NCI-H2107 treated with DMSO at 0.1 percent for 48 hours (cell line): ENCODE results near the gene SPOCD1.

Source experiments
- DNase-seq: peaks from one replicate; lab custom pipeline; 2025; ENCODE audit not compliant: unreplicated experiment; lab: John Stamatoyannopoulos, UW

Gene SPOCD1

DNA sequence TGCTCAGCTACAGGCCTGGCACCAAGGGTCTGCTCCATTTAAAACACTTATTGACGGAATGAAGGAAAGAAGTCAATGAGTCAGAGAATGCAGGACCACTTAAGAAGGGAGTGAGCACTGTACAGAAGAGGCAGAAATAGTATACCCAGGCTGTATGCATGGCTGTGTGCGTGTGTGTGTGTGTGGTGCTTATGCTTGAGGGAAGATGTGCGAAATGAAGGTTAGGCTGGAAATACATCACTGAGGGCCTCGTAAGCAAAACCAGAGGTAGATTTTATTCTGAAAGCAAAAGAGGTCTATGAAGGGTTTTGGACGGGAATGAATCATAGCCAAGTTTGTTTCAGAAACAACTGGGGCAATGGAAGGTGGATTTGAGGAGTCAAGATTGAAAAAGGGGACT, 42.0 kb downstream of the SPOCD1 start:
- no peak for DNase-seq

DNA sequence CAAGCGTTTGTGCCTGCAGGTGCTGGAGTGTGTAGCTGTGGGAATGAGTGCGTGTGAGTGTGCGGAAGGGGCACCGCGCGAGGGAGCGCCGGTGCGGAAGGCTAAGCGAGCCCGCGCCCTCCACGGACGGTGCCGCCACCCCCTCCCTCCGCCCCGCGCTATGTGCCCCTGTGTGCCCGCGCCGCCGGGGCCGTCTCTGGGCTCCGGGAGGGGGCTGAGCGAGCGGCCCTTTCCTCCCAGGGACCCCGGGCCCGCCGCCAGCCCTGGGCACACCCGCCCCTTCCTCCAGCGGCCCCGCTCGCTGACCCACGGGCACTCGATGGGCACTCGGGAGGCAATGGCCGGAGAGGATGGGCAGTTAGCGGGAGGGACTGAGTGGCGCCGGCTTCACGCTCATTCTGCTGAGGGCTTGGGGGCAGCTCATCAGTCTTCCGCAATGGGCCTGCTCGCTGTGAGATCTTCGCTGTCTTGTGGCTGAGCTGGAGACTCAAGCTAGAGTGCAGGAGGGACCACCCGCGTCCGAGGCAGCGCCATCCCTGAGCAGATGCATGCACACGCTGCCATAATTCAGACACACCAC, 43.1 kb downstream of the SPOCD1 start:
- DNase-seq, result no peak

DNA sequence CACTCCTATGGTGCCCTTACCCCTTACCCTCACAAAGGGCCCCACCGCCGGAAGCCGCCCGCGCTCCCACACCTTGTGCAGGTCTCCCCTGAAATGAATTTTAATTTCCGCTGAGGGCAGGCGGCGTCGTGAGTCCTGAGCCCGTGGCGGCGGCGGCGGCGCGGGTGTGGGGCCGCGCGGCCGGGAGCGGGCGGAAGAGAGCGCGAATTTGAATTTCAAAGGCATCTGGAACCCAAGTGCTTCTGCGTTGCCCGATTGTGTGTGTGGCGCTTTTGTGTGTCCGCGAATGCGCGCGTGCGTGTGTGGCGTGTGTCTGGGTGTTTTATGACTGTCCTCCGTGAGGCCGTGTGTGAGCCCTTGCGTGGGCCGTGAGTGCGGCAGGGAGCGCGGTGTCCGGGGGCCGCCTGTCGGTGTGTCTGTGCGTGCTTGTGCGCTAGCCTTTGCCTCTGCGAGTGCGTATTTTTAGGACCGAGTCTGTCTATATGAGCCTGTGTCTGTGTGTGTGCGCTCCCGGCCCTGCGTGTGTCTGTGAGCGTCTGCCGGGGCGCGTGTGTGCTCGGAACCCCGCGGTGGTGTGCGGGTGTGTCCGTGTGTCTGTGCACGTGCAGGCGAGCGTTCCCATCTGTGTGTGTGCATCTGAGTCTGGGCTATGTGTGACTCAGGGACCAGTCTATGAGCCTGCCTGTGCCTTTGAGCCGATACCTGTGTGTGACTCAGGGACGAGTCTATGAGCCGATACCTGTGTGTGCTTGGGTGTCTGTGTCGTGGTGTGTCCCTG, 43.7 kb downstream of the SPOCD1 start:
- no peak for DNase-seq

DNA sequence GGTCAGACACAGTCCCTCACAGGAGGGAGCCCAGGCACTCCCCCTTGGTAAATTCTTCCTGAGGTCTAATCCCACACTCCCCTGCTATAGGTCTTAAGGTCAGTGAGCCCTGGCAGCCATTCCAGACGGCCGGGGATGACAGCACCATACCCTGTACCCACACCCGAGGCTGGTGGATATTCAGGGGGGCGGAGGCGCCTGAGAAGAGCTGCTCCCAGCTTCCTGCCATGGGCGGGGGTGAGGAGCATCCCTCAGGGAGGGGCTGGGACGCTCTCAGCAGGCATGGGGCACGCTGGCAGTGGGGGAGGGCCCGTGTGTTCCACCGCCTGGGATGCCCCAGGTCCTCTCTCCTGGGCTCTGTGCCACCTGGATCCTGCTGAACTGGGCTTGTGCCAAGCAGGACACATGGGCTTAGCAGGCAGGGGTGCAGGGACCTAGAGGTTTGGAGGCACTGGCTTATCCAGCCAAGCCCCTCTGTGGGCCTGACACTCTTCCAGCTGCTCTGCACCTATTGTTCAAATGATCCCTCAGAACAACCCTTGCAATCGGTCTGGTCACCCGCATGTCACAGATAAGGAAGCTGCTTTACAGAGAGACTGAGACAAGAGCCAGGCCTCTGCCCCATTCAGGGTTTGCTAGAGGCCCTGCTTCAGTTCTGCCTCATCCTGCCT, 46.0 kb downstream of the SPOCD1 start:
- DNase-seq, result no peak

DNA sequence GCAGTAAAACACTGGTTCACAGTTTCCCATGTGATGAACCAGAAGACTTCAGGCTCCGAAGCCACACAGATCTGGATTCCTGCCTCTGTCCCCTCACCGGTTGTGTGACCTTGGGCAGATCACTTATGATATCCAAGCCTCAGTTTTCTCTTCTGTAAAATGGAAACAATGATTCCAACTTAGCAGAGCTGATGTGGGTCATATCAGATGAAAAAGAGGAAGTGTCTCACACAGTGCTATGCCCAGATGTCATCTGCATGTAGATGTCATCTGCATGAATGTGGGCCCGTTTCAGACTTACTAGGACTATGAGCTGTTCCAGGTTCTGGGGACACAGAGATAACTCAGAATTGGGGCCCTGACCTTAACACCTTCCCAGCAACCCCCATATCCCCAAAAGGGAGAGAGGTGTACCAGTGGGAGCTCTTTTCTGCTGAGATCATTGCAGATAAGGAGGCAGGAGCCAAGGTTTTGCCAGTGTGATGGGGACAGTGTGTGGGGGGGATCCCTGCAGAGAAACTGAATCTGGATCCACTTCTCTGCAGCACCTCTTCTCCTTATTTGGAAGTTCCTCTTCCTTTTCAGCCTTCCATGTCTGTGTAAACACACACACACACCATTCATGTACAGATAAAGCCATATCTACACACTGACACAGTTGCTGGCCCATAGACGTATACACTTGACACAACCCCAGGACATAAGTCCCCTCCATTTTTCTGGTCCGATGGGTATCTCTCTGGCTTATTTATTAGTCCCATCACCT, 46.7 kb downstream of the SPOCD1 start:
- DNase-seq, result no peak

DNA sequence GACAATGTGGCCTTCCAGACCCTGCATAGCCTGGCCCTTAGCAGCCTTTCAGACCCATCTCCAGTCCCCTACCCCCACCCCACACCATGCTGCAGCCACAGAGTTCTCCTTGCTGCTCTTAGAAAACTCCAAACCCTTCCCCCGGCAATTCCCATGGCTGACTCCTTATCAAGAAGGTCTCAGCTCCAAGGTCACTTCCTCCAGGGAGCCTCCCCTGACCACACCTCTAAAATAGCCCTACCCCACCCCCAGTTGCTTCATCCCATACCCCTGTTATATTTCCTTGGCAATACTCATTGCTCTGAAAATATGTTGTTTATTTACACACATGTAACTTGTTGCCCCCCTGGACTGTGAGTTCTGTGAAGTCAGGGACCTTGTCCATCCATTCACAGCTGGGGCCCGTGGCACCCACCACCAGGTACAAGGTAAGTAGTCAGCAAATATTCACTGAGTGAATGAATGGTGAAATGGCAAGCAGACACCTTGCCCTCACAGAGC, 47.4 kb downstream of the SPOCD1 start:
- DNase-seq, result no peak

DNA sequence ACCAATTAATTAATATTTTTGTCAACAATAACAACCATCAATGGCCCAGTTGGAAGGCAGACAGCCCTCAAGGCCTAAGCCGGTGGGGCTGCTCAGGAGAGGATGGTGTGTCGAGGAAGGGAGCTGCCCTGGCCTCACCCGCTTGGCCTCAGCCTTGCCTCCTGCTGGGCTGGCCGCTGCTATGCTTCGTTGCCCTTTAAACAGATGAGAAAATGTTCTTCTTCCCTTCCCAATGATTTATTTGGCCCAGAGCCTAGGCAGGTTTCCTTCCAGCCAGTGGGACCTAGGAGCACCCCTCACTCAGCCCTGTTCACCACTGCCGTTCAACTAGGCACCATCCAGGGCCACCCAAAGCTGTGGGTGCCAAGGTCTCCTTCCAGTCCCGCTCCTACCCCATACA, 48.6 kb downstream of the SPOCD1 start:
- no peak for DNase-seq

DNA sequence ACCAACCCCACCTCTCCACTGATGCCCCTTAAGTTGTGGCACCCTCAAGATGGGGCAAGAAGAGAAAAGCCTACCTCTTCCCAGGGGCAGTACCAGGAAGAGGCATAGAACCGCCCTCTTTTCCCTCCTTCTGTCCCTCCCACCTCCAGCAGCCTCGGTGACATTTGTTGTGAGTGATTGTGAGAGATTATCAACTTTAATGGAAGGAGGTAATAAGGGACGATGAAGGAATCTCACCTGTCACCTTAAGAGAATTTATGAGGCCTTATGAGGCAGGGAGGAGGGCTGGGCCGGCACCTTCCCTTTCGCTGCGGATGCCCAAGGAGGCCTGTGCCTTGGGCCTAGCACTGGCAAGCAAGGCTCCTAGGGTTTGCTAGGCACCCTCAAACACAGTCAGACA, 50.3 kb downstream of the SPOCD1 start:
- no peak for DNase-seq

DNA sequence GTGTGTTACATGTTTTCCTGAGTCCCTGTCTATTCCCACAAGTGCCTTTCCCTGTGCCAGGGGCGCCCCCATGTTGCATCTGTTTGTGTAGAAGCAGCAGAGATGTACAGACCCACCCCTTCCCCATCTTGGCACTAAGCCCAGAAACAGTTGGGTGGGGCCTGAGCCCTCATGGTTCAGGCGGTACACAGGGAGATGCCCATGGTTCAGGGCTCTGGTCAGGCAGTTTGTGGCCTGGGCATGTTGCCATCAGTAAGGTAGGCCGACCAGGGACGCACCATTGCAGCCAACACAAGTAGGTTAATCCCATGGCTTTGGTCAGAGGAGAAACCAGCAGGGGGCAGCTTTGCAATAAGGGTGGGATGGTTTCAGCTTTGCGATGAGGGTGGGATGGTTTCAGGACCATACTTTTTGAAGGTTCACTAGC, 50.8 kb downstream of the SPOCD1 start:
- DNase-seq, result no peak

DNA sequence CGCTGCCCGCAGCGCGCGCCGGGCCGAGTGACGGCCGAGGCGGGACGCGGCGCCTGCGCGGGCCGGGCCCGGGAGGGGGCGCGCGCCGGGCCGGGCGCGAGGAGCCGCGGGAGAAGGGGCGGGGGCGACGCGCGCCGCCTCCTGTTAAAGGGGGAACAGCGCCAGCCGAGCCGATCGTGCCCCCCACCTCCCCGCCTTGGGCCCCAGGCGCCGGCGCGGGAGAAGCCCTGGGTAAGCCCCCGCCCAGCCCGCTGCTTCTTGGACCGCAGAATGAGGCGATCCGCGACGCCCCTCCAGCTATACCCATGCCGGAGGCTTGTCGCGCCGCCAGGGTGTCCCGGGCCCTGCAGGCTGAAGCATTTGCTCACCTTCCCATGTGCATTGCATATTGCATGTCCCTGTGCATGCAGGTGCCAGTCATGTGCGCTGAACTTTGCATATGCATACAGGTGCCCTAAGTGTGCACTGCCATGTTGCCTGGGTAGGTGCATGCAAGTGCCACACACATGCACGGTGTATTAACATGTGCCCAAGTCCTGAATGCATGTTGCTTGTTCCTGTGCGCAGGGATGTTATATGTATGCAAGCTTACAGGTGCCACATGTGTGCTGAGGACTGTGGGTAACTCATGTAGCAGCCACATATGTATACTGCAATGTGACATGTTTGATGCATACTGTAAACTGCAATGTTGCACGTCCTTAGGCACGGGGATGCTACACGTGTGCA, 51.3 kb downstream of the SPOCD1 start, which contains the start of gene ADGRB2:
Gene ADGRB2 (minus strand): TSS at position 29 of the 729 bp plus-strand sequence. CDS start 7,119 bp downstream, outside the sequence.
- DNase-seq, result no peak

DNA sequence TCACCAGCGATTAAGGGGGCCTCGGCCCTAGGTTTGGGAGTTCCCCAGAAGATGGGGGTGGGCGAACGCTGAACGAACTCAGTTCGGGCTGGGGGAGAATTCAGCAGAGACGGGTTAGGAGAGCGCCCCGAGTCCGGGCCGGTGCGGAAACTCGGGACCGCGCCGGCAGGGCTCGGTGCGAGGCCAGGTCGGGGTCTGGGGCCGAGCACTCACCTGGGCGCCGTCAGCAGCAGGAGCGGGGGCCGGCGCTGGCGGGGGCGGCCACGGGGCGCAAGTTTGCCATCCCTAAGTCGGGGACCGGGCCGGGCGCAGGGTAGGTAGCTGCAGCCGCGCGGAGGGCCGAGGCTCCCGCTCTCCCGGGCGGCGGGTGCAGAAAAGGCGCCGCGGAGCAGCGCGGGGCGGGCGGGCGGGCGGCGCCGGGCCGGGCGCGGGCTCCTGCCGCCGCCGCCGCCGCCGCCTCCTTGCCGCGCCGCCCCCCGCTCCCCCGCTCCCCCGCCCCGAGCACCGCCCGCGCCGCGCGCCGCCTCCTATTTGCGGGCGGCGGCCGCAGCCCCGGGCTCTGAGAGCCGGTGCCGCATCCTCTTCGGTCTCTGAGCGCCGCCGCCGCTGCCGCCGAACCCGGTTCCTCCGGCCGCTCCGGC, 52.0 kb downstream of the SPOCD1 start:
- no peak for DNase-seq

DNA sequence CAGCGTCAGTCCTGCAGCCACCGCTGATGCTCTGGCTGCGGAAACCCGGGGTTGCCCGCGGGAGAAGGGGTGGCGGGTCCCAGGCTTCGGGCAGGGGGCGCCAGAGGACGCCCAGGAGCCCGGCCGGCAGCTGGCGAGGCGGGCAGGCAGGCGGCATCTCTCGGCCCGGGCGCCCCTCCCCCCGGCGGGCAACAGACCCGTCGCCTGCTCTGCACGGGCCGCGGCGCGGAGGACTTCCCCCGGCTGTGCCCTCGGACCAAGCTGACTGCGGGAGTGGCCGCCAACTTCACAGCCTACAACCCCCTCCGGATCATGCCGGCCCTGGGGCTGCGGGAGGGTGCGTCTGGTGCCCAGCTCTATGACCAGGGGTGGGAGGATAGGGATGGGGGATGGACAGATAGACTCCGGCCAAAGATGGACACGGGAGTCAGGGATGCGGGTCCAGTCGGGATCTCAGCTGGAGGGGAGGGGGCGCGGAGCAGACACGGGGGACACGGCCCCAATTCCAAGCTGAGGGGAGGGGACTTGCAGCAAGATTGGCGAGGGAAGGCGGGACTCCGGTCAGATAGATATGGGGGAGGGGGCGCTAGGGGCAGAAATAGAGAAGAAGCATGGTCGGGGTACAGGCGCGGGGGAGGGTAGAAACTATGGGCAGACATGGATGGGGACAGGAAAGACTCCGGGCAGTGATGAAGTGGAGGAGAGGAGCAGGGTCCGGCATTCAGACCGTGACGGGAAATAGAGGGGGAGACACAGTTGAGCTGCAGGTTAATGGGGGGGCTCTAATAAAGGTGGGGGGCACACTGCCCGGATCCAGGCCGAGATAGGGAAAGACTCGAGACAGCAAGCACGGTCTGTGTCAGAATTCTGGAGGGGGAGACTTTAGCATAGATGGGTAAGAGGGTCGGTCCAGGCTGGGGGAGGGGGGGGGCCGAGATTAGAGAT, 52.8 kb downstream of the SPOCD1 start:
- DNase-seq, result peak; percentile 52

DNA sequence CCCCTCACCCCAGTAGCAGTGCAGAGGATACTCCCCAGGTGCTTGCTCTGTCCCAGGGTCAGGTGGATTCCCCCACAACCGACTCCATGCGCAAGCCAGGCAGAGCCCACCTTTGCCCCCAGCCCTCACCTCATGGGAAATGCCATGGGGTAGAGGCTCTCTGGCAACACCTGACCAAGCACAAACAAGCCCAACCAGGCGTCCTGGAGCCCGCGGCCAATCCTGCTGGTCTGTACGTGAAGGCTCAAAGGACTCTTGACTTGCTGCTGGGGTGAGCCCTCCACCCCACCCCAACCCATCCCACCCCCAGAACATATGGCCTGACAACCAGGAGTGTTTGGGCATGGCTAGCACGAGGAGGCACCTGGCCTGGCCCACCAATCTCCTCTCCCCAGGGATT, 53.5 kb downstream of the SPOCD1 start:
- no peak for DNase-seq

DNA sequence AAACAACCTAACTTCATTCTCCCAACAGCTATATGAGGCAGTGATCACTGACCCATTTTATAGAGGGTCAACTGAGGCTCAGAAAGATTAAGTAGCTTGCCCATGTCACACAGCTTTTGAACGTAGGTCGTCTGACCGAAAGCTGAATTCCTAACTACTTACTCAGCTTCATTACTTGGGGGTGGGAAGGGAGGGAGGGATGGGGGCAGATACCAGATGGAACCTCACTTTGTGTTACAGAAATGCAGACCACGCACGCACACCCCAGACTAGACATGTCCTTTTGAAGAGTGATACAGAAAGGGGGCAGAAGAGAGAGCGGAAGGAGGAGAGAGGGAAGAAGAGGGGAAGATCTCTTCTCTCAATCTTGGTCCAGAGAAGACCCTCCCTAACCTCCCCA, 53.9 kb downstream of the SPOCD1 start:
- no peak for DNase-seq

DNA sequence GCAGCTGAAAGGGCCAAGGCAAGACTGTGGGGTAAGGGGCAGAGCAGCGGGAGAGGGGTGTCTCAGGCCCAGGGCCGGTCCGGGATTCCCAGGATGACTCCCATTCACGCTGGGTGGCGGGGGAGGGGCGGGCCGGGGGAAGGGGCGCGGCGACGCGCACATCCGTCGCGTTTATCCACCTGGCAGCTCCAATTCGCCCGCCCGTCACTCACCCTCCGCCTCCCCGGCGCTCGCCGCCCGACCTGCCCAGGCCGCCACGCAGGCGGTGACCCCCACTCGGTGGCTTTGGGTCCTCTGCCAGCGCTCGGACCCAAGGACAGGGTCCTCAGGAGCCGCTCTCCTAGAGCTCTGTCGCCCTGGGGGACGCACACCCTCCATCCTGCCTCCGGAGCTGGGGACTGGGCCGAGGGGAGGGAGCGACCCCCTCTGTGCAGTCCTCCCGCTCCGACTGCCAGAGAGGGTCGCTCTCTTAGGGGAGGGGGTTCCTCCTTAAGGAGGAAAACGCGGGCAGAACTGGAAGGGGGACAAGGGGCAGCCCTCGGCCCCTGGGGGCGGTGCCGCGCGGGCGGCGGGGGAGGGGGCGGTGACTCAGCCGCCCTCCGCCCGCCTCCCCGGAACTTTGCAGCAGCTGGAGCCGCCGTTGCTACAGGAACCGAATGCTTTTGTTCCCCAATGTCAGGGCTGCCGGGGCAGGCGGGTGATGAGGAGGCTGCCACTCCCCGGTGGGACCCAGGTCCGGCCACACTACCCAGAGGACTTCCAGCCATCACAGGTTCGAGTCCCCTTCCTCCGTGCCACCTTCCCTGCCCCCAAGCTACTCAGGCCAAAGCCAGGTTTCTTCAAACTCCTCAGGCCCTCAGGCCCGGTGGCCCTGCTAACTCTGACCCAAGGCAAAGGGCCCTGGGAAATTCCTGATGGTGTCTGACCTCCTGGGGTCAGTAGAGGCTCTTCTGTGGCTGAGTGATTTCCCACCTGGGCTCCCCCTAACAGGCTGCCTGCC, 55.1 kb downstream of the SPOCD1 start:
- peak; percentile 62 for DNase-seq

DNA sequence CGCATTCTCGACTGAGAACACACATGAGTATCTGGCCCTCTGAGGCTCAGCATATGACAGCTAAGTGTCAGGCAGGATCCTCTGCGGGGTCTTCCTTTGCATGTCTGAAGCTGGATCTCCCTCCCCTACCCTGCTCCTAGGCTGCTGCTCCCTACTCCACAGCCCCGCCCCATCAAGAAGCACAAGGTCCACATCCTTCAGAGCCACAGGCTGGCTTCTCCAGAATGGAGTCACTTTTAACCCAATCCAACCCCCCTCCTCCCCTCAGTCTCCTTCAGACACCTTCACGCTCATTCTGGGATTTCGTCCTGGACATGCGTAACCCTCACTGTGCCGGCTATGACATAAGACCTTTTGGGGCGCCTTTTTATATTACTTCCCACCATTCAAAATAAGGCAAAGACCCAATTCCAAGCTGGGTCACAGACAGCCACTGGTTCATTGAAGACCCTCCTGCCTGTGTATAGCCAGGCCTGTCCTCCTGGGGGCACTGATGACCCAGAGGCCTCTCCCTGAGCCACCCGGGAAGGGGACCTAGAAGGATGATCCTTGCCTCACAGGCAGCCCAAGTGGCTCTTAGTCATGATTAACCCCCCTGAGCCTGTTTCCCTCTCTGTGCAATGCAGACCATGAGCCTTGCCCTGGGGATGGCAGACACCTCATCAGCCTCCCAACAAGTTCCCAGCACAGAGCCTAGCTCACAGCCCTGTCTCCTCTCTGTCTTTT, 56.4 kb downstream of the SPOCD1 start:
- no peak for DNase-seq

DNA sequence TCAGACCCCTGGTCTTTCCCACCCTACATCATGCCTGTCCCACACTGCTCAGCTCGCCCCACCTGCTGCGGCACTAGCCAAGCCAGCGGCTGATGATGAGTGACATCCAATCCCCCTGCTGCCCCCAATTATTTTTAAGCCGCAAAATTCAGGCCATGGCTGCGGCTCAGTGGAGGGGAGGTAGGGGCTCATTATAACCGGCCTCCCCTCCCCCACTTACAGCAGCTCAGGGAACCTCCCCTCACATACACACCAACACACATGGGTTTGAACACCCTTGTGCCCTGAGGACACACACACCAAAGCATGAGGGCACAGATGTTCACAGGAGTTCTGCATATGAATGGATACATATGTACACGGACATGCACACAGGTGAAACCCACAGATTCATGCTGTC, 57.0 kb downstream of the SPOCD1 start:
- DNase-seq, result no peak
